Measurements from ENCODE around the gene LMAN1.

The LMAN1 gene

DNA sequence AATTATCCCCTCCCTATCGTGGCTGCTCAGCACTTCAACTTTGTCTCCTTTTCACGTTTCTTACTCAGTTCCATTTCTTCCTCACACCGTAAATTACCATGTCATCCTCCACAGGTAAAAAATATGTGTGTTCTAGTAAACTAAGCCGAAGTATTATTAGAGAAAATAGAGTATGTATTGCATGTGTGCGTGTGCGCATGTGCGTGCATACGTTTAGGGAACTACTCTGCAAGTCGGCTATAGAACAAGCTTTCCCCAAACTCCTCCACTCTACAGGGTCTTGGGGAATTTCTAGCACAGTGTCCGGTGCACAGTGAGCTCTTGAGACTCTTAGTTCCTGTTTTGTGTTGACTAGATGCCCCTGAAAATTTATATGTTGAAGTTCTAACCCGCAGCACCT lies 76.7 kb downstream of the LMAN1 start:
- H3K27ac ChIP-seq (ENCODE audit: low read depth, low read length), result no peak overlapping the region
- H3K27me3 ChIP-seq (ENCODE audit: control insufficient read depth in 5 of 5, insufficient read depth in 4 of 5, low read length in 5 of 5), result peaks cover 5 to 22% (median 12%) of the 10 kb centered on the region in 5 donors
- H3K36me3 ChIP-seq (ENCODE audit: control insufficient read depth in 5 of 5, insufficient read depth in 5 of 5, low read length in 5 of 5), result no peaks in the 10 kb centered on the region
- H3K9ac ChIP-seq (ENCODE audit: low read length in 5 of 5), result no peak overlapping the region
- H3K4me3 ChIP-seq (ENCODE audit: low read depth in 1 of 5, low read length in 5 of 5), result no peak overlapping the region
- H3K9me3 ChIP-seq (ENCODE audit: control insufficient read depth in 5 of 5, low read length in 5 of 5), result no peaks in the 10 kb centered on the region
- no peaks in the 10 kb centered on the region for H3K4me1 ChIP-seq (ENCODE audit: control insufficient read depth in 5 of 5, insufficient read depth in 5 of 5, low read length in 5 of 5)

DNA sequence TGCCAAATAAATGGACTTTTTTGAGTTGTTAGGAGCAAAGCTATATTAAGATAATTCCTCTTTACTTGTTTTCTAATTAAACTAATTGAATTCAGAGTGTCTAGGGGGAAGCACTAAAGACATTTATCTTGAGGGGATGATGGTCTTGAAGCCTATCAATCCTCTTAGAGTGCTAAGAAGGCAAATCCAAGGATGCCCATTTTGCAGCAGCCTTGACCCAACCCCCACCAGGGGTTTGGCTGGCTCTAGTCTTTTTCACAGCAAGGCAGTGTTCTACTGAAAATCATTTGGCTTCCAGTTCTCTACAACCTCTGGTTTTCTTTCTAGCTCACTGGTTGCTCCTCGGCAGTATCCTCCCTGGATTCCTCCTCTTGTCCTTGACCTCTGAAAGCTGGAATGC lies 79.3 kb downstream of the LMAN1 start:
- Histone ChIP-seq H3K4me3 (ENCODE audit: low read depth in 1 of 5, low read length in 5 of 5) (no peak overlapping the region), H3K9me3 (ENCODE audit: control insufficient read depth in 5 of 5, low read length in 5 of 5) (no peaks in the 10 kb centered on the region), H3K9ac (ENCODE audit: low read length in 5 of 5) (no peak overlapping the region), H3K27me3 (ENCODE audit: control insufficient read depth in 5 of 5, insufficient read depth in 4 of 5, low read length in 5 of 5) (peaks cover 20 to 41% (median 30%) of the 10 kb centered on the region in 5 donors), H3K36me3 (ENCODE audit: control insufficient read depth in 5 of 5, insufficient read depth in 5 of 5, low read length in 5 of 5) (no peaks in the 10 kb centered on the region), H3K4me1 (ENCODE audit: control insufficient read depth in 5 of 5, insufficient read depth in 5 of 5, low read length in 5 of 5) (no peaks in the 10 kb centered on the region), H3K27ac (ENCODE audit: low read depth, low read length) (no peak overlapping the region)

DNA sequence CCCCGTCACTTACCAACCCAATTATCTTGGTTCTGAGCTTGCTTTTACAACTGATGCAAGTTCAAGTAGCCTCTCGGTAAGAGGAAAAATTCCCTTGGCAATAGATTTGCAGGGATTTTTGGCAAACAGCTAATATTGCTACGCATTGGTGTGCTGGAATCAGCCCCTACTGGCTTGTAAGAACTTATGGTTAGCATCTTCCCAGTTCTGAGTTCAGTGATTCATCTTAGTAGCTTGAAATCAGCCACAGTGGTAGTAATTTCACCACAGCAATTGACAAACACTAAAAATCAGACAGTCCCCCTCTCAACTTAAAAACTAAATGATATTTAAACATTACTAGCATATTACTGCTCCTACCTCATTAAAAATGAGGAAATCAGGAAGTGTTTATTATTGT lies 79.9 kb downstream of the LMAN1 start:
- peaks cover 25 to 46% (median 35%) of the 10 kb centered on the region in 5 donors for H3K27me3 ChIP-seq (ENCODE audit: control insufficient read depth in 5 of 5, insufficient read depth in 4 of 5, low read length in 5 of 5)
- no peak overlapping the region for H3K27ac ChIP-seq (ENCODE audit: low read depth, low read length)
- no peaks in the 10 kb centered on the region for H3K9me3 ChIP-seq (ENCODE audit: control insufficient read depth in 5 of 5, low read length in 5 of 5)
- H3K4me1 ChIP-seq (ENCODE audit: control insufficient read depth in 5 of 5, insufficient read depth in 5 of 5, low read length in 5 of 5), result no peaks in the 10 kb centered on the region
- no peak overlapping the region for H3K9ac ChIP-seq (ENCODE audit: low read length in 5 of 5)
- H3K4me3 ChIP-seq (ENCODE audit: low read depth in 1 of 5, low read length in 5 of 5), result no peak overlapping the region
- H3K36me3 ChIP-seq (ENCODE audit: control insufficient read depth in 5 of 5, insufficient read depth in 5 of 5, low read length in 5 of 5), result no peaks in the 10 kb centered on the region

DNA sequence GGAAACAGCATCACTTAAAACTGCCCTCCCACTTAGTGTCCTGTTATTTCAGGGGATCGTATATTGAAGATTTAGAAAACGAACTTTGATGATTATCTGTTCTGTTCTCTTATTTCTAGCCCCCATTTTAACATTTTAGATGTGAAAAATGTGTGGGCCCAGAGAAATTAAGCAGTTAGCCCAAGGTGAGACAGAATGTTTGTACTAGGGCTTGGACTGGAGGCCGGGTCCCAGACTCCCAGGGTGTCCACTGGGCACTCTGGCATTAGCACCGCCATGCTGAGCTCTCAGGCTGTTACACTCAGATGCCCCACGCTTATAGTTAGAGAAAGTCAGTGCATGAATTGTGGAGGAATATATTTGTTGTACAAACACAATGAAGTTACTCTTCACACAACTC lies 80.3 kb downstream of the LMAN1 start:
- H3K27me3 ChIP-seq (ENCODE audit: control insufficient read depth in 5 of 5, insufficient read depth in 4 of 5, low read length in 5 of 5), result peaks cover 28 to 50% (median 39%) of the 10 kb centered on the region in 5 donors
- H3K36me3 ChIP-seq (ENCODE audit: control insufficient read depth in 5 of 5, insufficient read depth in 5 of 5, low read length in 5 of 5), result no peaks in the 10 kb centered on the region
- no peak overlapping the region for H3K27ac ChIP-seq (ENCODE audit: low read depth, low read length)
- no peak overlapping the region for H3K9ac ChIP-seq (ENCODE audit: low read length in 5 of 5)
- peaks cover 0 to 4% (median 1%) of the 10 kb centered on the region in 5 donors for H3K4me1 ChIP-seq (ENCODE audit: control insufficient read depth in 5 of 5, insufficient read depth in 5 of 5, low read length in 5 of 5)
- H3K4me3 ChIP-seq (ENCODE audit: low read depth in 1 of 5, low read length in 5 of 5), result no peak overlapping the region
- no peaks in the 10 kb centered on the region for H3K9me3 ChIP-seq (ENCODE audit: control insufficient read depth in 5 of 5, low read length in 5 of 5)
